Skin of body (tissue), 2 donors: ENCODE data around the gene CFAP74. TPM values are rescaled to one million over a fixed set of nuclear protein-coding genes. Genes with fewer than 3 reads are reported as not detected.
"Not testable (repeated sequence)": the region's sequence is repeated elsewhere in the genome, so short reads cannot be mapped to it uniquely, and the experiment has no call there.

ENCODE experiments used
- DNase-seq: peaks from one replicate; lab custom pipeline; 2025; lab: John Stamatoyannopoulos, UW
- total RNA-seq: library from RNA; depleted of rRNA; stranded (reverse); fragments of >200 nt; gene quantifications from one replicate; pipeline ENCODE4 v1.2.3, GENCODE V29; 2014

The CFAP74 gene
- total RNA-seq, 1 donor from 2014 or later, result 0.49 TPM

- no peak for DNase-seq
These were observed 49.6 kb downstream of the CFAP74 start for GRCh38 chr1:1954015-1954414.

- DNase-seq, result no peak
These were observed 52.6 kb downstream of the CFAP74 start for GRCh38 chr1:1950940-1951339.

DNA sequence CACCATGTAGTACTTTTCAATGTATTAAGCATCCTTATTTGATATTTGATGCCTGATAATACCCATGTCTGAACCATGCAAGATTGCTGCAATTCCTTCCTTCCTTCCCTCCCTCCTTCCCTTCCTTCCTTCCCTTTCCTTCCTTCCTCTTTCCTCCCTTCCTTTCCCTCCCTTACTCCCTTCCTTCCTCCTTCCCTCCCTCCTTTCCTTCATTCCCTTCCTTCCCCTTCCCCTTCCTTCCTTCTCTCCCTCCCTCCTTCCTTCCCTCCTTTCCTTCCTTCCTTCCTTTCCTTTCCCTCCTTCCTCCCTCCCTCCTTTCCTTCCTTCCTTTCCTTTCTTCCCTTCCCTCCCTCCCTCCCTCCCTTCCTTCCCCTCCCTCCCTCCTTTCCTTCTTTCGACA lies 54.8 kb downstream of the CFAP74 start:
- DNase-seq, result no peak

DNA sequence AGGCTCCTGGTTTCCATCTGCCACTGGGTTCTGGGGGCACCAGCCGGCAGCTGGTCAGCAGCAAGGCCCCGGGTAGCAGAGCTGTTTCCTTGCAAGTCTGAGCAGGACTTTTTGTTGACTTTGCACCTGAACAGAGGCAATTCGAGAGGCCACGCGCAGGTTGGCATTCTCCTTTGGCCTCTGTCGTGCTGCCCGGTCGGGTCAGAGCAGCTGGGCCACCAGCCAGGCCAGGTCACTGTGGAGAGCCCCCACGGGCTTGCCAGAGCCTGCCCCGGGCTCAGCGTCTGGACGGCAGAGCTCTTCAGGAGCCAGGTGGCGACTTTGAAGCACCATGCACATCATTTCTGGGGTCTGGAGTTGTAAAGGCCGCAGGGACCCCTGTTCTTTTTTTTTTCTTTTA lies 56.1 kb downstream of the CFAP74 start:
- DNase-seq, result no peak

DNA sequence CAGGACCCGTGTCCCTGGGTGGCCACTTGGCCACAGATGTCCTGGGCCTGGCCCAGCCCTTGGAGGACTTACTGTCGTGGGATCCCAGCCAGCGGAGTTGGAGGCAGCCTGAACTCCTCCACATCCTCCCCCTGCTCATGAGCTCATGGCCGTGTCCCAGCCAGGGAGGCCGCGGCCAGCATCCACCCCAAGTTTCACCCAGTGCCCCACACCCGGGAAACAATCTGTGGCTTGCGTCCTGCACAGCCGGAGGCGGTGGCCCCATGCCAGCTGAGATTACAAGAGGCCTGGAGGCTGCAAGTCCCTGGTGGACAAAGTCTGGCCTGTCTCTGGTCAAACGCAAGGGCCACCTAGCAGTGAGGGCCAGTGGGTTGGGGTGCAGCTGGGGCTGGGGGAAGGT lies 57.0 kb downstream of the CFAP74 start:
- no peak for DNase-seq

- no peak for DNase-seq
These were observed 57.7 kb downstream of the CFAP74 start for GRCh38 chr1:1945782-1946393.

- DNase-seq, result no peak
These were observed 59.6 kb downstream of the CFAP74 start for GRCh38 chr1:1943834-1944570.

DNA sequence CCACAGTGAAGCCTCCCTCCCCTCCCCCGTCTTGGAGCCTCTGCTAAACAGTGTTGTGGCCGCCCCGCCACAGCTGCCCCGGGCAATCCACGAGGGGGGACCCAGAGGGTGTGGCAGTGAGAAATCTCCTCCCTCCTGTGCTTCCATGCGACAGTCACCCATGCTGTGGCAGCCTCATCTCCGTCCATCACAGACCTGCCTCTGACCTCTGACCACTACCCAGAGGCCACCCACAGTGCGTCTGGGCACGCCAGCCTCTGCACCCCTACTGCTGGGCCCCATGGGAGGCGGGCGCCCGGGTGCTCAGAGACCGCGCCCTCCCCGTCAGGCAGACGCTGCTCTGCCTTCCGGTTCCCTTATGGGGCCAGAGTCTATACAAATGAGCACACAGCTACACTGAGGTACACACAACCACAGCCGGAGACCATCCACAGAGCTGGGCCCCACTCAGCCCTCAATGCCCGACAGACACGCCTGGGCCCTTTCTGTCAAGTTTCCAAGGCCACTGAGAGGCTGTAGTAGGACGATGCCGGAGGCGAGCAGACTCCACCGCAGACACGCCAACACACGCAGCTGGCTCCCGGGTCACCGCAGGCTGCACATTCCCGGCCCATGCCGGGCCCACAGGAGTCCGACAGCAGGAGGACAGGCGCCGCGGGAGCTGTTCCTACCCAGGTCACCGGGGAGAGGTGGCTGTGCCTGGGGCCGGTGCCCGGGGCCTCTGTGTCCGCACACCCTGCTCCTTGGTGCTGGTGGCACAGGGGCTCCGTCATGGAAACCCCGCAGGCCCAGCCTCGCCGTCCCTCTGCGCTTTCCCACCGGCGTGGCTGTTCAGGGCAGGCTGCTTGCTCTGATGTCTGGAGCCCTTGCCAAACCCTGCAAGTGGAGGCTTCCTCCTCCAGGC lies 60.6 kb downstream of the CFAP74 start:
- no peak for DNase-seq

DNA sequence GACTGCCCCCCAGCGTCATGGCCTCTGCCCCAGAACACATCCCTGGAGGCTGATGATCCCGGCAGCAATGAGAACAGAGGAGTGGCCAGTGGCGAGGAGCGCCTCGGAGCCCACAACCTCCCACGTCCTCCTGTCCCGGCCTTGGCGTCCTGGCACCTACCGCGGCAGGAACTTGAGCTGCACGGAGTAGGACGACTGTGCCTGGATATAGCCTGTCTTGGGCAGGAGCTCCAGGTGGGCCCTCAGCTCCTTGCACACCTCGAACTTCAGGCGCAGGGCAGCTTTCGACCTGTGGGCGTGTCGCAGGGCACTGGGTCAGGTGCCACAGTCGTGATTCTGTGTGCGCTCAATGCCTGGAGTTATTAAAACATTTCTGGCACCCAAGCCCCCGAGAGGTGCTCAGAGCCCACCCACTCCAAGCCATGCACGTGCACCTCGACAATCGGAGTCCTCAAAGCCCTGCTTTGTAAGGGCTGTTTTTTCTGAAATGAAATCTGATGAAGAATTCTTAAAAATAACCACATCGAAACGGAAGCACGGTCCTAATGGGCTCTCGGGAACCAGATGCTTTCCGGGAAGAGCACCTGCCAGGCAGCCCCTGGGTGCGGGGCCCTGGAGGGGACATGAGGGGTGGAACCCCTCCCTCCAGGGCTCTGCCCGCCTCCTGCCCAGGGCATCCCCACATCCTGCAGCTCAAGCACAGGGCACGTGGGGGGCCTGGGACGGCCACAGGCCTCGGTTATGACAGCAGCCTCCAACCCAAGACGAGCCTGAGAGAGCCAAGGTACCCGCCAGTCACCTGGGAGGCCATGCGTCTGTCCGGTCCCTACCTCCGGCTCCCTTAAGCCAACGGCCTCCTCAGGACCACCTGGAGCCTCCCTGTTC lies 61.5 kb downstream of the CFAP74 start:
- DNase-seq, result no peak

- no peak for DNase-seq
These were observed 62.3 kb downstream of the CFAP74 start for GRCh38 chr1:1941211-1941841.

- DNase-seq, result no peak
These were observed 63.5 kb downstream of the CFAP74 start for GRCh38 chr1:1940123-1940425.

DNA sequence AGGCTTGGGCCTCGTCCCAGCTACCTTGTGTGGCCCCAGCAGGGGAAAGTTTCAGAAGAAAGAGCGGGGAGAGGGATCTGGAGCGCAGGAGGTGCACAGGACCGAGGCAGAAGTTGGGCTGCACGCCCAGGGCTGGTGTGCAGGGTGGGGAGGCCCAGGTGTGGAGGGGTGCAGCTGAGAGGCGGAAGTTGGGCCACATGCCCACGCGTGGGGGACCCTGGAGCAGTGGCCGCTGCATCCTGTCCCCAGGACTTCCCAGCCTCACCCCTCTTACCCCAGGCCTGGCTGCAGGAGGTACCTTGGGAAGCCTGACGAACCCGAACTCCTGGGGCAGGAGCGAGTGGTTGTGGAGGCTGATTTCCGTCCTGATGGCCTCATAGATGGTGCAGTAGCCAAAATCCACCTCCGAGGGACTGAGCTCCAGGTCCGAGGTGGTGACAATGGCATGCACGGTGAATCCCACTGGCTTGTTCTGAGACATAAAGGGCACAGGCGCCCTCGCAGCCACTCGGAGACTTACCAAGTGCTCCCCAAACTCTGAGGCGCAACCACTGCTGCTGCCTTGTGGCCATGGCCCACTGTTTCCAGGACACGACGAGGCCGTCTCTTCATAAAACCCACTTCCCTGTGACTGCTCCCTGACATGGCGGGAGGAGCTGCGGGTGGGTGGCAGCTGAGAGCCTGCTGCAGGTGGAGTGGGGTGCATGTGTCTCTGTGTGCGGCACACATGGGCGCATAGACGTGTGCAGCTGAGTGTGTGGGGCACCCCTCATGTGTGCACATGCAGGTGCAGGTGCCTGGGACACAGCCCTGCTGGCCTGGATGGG lies 64.1 kb downstream of the CFAP74 start:
- no peak for DNase-seq

GRCh38 chr1:1938613-1939295 lies 64.8 kb downstream of the CFAP74 start:
- DNase-seq, result no peak

- DNase-seq, result no peak
These were observed 65.4 kb downstream of the CFAP74 start for GRCh38 chr1:1938276-1938573.

DNA sequence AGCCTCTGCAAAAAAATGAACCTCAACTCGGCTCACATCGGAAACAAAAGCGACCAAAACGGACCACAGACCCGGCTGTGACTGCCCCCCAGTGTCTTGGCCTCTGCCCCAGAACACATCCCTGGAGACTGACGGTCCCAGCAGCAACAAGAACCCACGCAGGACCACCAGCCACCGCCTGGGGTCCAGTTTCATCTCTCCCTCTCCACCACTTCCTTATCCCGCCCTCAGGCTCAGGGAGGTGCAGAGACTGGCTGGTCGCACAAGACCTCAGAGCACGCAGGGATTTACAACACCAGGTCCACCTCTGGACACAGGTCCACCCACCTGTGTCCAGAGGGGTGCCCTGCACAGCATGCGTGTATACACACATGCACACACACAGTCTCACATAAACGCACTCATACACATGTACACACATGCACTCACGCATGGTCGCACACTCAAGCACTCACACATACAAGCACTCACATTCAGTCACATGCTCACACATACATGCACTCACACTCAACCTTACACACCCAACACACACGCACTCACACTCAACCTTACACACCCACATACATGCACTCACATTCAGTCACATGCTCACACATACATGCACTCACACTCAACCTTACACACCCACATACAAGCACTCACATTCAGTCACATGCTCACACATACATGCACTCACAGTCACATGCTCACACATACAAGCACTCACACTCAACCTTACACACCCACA lies 65.9 kb downstream of the CFAP74 start:
- DNase-seq, result no peak

GRCh38 chr1:1937061-1937460 lies 66.5 kb downstream of the CFAP74 start:
- DNase-seq, result no peak

- not testable (repeated sequence) for DNase-seq
These were observed 68.7 kb downstream of the CFAP74 start for GRCh38 chr1:1934848-1935247.

DNA sequence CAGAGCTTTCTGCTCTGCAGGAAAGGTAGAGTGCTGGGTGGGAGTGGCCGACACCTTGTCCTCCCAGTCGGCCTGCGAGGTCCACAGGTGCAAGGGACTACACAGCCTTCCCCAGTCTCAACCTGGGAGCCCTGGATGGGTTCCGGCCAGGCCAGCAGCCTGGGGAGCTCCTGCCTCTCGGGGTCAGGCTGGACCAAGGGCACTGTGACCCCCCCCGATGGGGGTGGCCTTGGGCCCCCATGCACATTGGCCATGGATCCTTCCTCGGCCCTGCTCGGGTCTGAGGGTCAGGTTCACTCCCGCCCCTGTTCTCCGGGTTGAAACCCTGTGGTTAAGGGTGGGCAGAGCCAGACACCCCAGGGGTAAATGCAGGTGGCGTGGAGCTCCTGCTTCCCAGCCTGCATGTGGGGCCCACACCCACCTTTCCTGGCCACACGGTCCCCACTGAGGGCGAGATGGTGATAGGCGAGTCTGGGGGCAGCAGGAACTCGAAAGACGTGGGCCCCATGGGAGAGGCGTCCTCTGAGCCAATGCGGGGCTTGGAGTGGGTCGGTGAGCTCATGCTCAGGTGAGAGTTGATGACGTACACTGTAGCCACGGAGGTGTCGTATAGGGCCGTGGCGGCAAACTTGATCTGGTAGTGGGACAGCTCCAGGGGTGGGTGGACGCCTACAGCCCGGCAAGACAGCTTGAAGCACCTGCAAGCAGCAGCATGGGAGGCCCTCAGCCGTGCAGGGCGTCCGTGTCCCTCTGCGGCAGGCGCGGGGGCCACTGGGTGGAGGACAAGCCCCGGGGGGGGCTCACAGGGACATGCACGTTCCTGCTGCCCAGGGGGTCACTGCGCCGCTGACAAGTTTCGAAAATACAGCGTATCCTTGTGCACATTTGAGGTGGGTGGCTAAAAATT lies 73.7 kb downstream of the CFAP74 start:
- no peak for DNase-seq
